Esophagus squamous epithelium (tissue), 5 donors: Measurements from ENCODE around the gene TNPO1. TPM values are rescaled to one million over a fixed set of nuclear protein-coding genes. Genes with fewer than 3 reads are reported as not detected.

ENCODE experiments used
- DNase-seq: peaks from one replicate; lab custom pipeline; 2025; lab: John Stamatoyannopoulos, UW
- H3K27ac ChIP-seq, 4 donors: fragments of 200-600 bp; sonication (generic); one replicate each; pipeline ENCODE4 v1.5.1; 2016 to 2019; ENCODE audit warnings: mild to moderate bottlenecking in 1 of 4
- H3K27me3 ChIP-seq, 4 donors: fragments of 200-600 bp; sonication (generic); 1 replicate in 3 of 4; 2 replicates in 1 of 4; pipeline versions ENCODE4 v1.5.1 to v1.6.0; 2017 to 2021; ENCODE audit warnings: antibody characterized with exemption in 1 of 4
- H3K36me3 ChIP-seq, 3 donors: fragments of 200-600 bp; sonication (generic); one replicate each; pipeline ENCODE4 v1.5.1; 2016 to 2019
- H3K4me1 ChIP-seq, 3 donors: fragments of 200-600 bp; sonication (generic); one replicate each; pipeline ENCODE4 v1.5.1; 2017 to 2019
- H3K4me3 ChIP-seq, 4 donors: fragments of 200-600 bp; sonication (generic); 1 replicate in 3 of 4; 2 replicates in 1 of 4; pipeline ENCODE4 v1.5.1; 2016 to 2019; ENCODE audit warnings: mild to moderate bottlenecking in 2 of 4, moderate library complexity in 1 of 4
- H3K9me3 ChIP-seq, 3 donors: fragments of 200-600 bp; sonication (generic); one replicate each; pipeline ENCODE4 v1.5.1; 2016 to 2019
- CTCF ChIP-seq, 6 experiments: fragments of 450-650 bp in 4 of 6; fragments of 200-600 bp in 2 of 6; sonication (generic) in 2 of 6; IDR thresholded peaks; one replicate each; pipeline ENCODE4 v1.5.1; 2016 to 2019; ENCODE audit warnings: antibody characterized with exemption in 6 of 6, mild to moderate bottlenecking in 4 of 6, moderate library complexity in 4 of 6
- POLR2A ChIP-seq, 4 donors: fragments of 450-650 bp; IDR thresholded peaks; one replicate each; pipeline ENCODE4 v1.6.1; 2017; ENCODE audit warnings: antibody characterized with exemption in 4 of 4, mild to moderate bottlenecking in 4 of 4, moderate library complexity in 3 of 4
- WGBS, 2 donors: methylation state at CpG; one replicate each; pipeline ENCODE4 v1.1.5; 2018; 5-methylcytosine and 5-hydroxymethylcytosine counted together
- intact Hi-C: fragments of 100-400 bp; cut with DNase I; formaldehyde crosslinking; loops from one replicate; pipeline ENCODE4 v1.15.0; 2022
- total RNA-seq, 4 donors: library from RNA; depleted of rRNA; stranded (reverse); fragments of >200 nt; gene quantifications; one replicate each; pipeline ENCODE4 v1.1.0, GENCODE V29; 2016
- donor health status: DM: yes; HTN: yes; CAD: no.

Gene TNPO1
- total RNA-seq, 4 donors from 2014 or later, result 49.1 to 90.6 (median 78.0) TPM

GRCh38 chr5:72783354-72783753, 33.1 kb upstream of the TNPO1 start:
- intact Hi-C loops, result no loop called here
- Histone ChIP-seq H3K4me1 (peaks cover 0 to 1% (median 0%) of the 10 kb centered on the region in 3 donors), H3K36me3 (no peaks in the 10 kb centered on the region), H3K4me3 (no peak overlapping the region), H3K27me3 (no peaks in the 10 kb centered on the region), H3K27ac (no peak overlapping the region), H3K9me3 (peaks cover 0 to 8% (median 7%) of the 10 kb centered on the region in 3 donors)
- DNase-seq, result no peak
- TF ChIP-seq POLR2A (IDR thresholded peaks at IDR 0.05), result no peak
- no peak for TF ChIP-seq CTCF (IDR thresholded peaks at IDR 0.05)
- 70 to 89% methylated on average over 1 of the region's 1 CpG for WGBS, 2 donors

- no peak for DNase-seq
- peaks cover 0 to 9% (median 0%) of the 10 kb centered on the region in 3 donors for H3K4me1 ChIP-seq
- peaks cover 0 to 7% (median 7%) of the 10 kb centered on the region in 3 donors for H3K9me3 ChIP-seq
- H3K4me3 ChIP-seq, result no peak overlapping the region
- intact Hi-C loops, result no loop called here
- WGBS, 2 donors, result 90 to 92% methylated on average over 1 of the region's 1 CpG
- no peaks in the 10 kb centered on the region for H3K27me3 ChIP-seq
- no peak for TF ChIP-seq CTCF (IDR thresholded peaks at IDR 0.05)
- TF ChIP-seq POLR2A (IDR thresholded peaks at IDR 0.05), result no peak
- H3K27ac ChIP-seq, result no peak overlapping the region
- H3K36me3 ChIP-seq, result no peaks in the 10 kb centered on the region
Measured at GRCh38 chr5:72784129-72784528, 32.3 kb upstream of the TNPO1 start.

GRCh38 chr5:72785801-72786200, 30.7 kb upstream of the TNPO1 start:
- intact Hi-C loops, result no loop called here
- no peak for DNase-seq
- TF ChIP-seq CTCF (IDR thresholded peaks at IDR 0.05) (no peak), POLR2A (IDR thresholded peaks at IDR 0.05) (no peak)

GRCh38 chr5:72786676-72787075, 29.8 kb upstream of the TNPO1 start:
- WGBS, 2 donors, result 83 to 89% methylated on average over 4 of the region's 4 CpGs
- Histone ChIP-seq H3K27me3 (no peaks in the 10 kb centered on the region), H3K9me3 (no peaks in the 10 kb centered on the region), H3K4me3 (no peak overlapping the region), H3K27ac (no peak overlapping the region), H3K4me1 (peaks cover 0 to 28% (median 0%) of the 10 kb centered on the region in 3 donors), H3K36me3 (no peaks in the 10 kb centered on the region)
- intact Hi-C loops, result no loop called here
- DNase-seq, result no peak
- no peak for TF ChIP-seq CTCF (IDR thresholded peaks at IDR 0.05)
- no peak for TF ChIP-seq POLR2A (IDR thresholded peaks at IDR 0.05)

More at GRCh38 chr5:72785801-72786200, 30.7 kb upstream of the TNPO1 start:
- peaks cover 0 to 26% (median 0%) of the 10 kb centered on the region in 3 donors for H3K4me1 ChIP-seq
- no peaks in the 10 kb centered on the region for H3K9me3 ChIP-seq
- H3K36me3 ChIP-seq, result no peaks in the 10 kb centered on the region
- no peaks in the 10 kb centered on the region for H3K27me3 ChIP-seq
- no peak overlapping the region for H3K27ac ChIP-seq
- no peak overlapping the region for H3K4me3 ChIP-seq

- no peak for DNase-seq
- H3K27me3 ChIP-seq, result no peaks in the 10 kb centered on the region
- no peak overlapping the region for H3K4me3 ChIP-seq
- no peaks in the 10 kb centered on the region for H3K36me3 ChIP-seq
- WGBS, 2 donors, result 41 to 59% methylated on average over 3 of the region's 3 CpGs
- H3K27ac ChIP-seq, result peak overlapping the region; percentile 45 to 76 (median 62)
- TF ChIP-seq POLR2A (IDR thresholded peaks at IDR 0.05) (no peak), CTCF (IDR thresholded peaks at IDR 0.05) (no peak)
- peaks cover 0 to 28% (median 0%) of the 10 kb centered on the region in 3 donors for H3K4me1 ChIP-seq
- no peaks in the 10 kb centered on the region for H3K9me3 ChIP-seq
- intact Hi-C loops, result no loop called here
Measured at GRCh38 chr5:72788866-72789505, 27.5 kb upstream of the TNPO1 start.
